HepG2 (cell line): ENCODE data around the gene ST3GAL2. TPM values are rescaled to one million over a fixed set of nuclear protein-coding genes. Genes with fewer than 3 reads are reported as not detected.

ENCODE experiments used
- ATAC-seq: fragments of 200-7000 bp; cut with Tn5 transposase; 3 replicates; pipeline ENCODE4 v1.9.1; 2020; ENCODE audit warnings: mild to moderate bottlenecking, moderate library complexity
- BruUV-seq: library from RNA; stranded (reverse); fragments of 400-500 nt; replicated peaks from 2 replicates; lab custom pipeline; 2021; lab: Mats Ljungman, UMichigan
- CTCF ChIA-PET: fragments of 300-600 bp; formaldehyde crosslinking; extraction: SDS; loops from one replicate; lab custom pipeline; 2021; ENCODE audit warnings: low total read pairs, inconsistent platforms, low intra/inter-chr PET ratio; lab: Yijun Ruan, JAX
- POLR2A ChIA-PET: fragments of 350-600 bp; sonication (Branson Sonifier 250); formaldehyde crosslinking; loops from one replicate; lab custom pipeline; 2020; ENCODE audit warnings: antibody characterized with exemption, inconsistent platforms; lab: Yijun Ruan, JAX
- DNase-seq: peaks from one replicate; pipeline ENCODE4 v3.0.0-alpha.2; 2015; ENCODE audit warnings: low spot score
- FAIRE-seq: peaks from 3 replicates; lab custom pipeline; 2011; peaks lifted over from hg19 to GRCh38; lab: Jason Lieb, UNC
- H2AFZ ChIP-seq: one replicate; pipeline ENCODE4 v1.6.1; 2011; ENCODE audit warnings: low read length, inconsistent platforms
- H3K27ac ChIP-seq: fragments of 300-600 bp; 3 replicates; pipeline ENCODE4 v1.8.0; 2011; ENCODE audit warnings: mixed run types, mild to moderate bottlenecking, mixed read lengths, low read length, inconsistent platforms; ENCODE audit not compliant: insufficient read depth; ENCODE audit errors: extremely low read length
- H3K27me3 ChIP-seq, 2 experiments: fragments of 200-600 bp in 1 of 2; 2 replicates in 1 of 2; 3 replicates in 1 of 2; pipeline versions ENCODE4 v1.6.0 to v1.8.0; 2011; ENCODE audit warnings: low read length in 2 of 2, mild to moderate bottlenecking in 2 of 2, moderate library complexity in 2 of 2, inconsistent platforms in 1 of 2; ENCODE audit not compliant: insufficient read depth in 2 of 2, control insufficient read depth in 1 of 2
- H3K36me3 ChIP-seq, 2 experiments: fragments of 200-600 bp in 1 of 2; replicated peaks in 1 of 2; 2 replicates in 1 of 2; 3 replicates in 1 of 2; pipeline versions ENCODE4 v1.5.1 to v1.8.0; 2011; ENCODE audit warnings: low read length in 2 of 2, inconsistent platforms in 1 of 2; ENCODE audit not compliant: insufficient read depth in 2 of 2, control insufficient read depth in 1 of 2
- H3K4me1 ChIP-seq: 2 replicates; pipeline ENCODE4 v1.5.1; 2012; ENCODE audit warnings: low read length, inconsistent platforms; ENCODE audit not compliant: insufficient read depth
- H3K4me2 ChIP-seq: 2 replicates; pipeline ENCODE4 v1.6.0; 2011; ENCODE audit warnings: low read depth, low read length, inconsistent platforms
- H3K4me3 ChIP-seq, 3 experiments: fragments of 200-600 bp in 1 of 3; sonication (generic), shearing (Covaris generic) in 1 of 3; replicated peaks in 1 of 3; 2 replicates each; pipeline ENCODE4 v1.5.1; 2011 to 2016; ENCODE audit warnings: low read length in 3 of 3, inconsistent platforms in 2 of 3, low read depth in 2 of 3, mild to moderate bottlenecking in 2 of 3, control low read depth in 1 of 3, mixed read lengths in 1 of 3; ENCODE audit not compliant: insufficient read depth in 1 of 3
- H3K79me2 ChIP-seq: one replicate; pipeline ENCODE4 v1.6.1; 2011; ENCODE audit warnings: low read length, inconsistent platforms; ENCODE audit not compliant: insufficient read depth
- H3K9ac ChIP-seq: 2 replicates; pipeline ENCODE4 v1.6.0; 2011; ENCODE audit warnings: mild to moderate bottlenecking, low read depth, low read length, inconsistent platforms; ENCODE audit not compliant: insufficient read depth
- H3K9me3 ChIP-seq: 2 replicates; pipeline ENCODE4 v1.5.1; 2012; ENCODE audit warnings: mild to moderate bottlenecking, low read length
- H4K20me1 ChIP-seq: 2 replicates; pipeline ENCODE4 v1.6.0; 2011; ENCODE audit warnings: inconsistent platforms, mild to moderate bottlenecking, low read length, moderate library complexity; ENCODE audit not compliant: insufficient read depth
- IRF2 ChIP-seq: IDR thresholded peaks from 2 replicates; pipeline ENCODE4 v1.6.1; 2018; ENCODE audit warnings: missing genetic modification reagents, missing compliant biosample characterization
- NR2F6 ChIP-seq, 2 experiments: IDR thresholded peaks; 2 replicates each; pipeline ENCODE4 v1.6.1; 2016; ENCODE audit warnings: antibody characterized with exemption in 1 of 2, mild to moderate bottlenecking in 1 of 2
- POLR2AphosphoS2 ChIP-seq: IDR thresholded peaks from 2 replicates; pipeline ENCODE4 v1.6.1; 2011; ENCODE audit warnings: low read depth, low read length, improper control_type of control experiment
- RARA ChIP-seq: IDR thresholded peaks from 2 replicates; pipeline ENCODE4 v1.6.1; 2016; ENCODE audit warnings: missing genetic modification reagents, missing compliant biosample characterization
- RBFOX2 ChIP-seq: fragments of 200-400 bp; formaldehyde crosslinking; IDR thresholded peaks from 2 replicates; pipeline ENCODE4 v1.6.1; 2017; ENCODE audit warnings: low read depth, mild to moderate bottlenecking, low read length
- RXRA ChIP-seq: sonication (generic); formaldehyde crosslinking; IDR thresholded peaks from 2 replicates; pipeline ENCODE4 v1.5.1; 2020; ENCODE audit warnings: missing genetic modification reagents
- ZNF264 ChIP-seq: sonication (generic); formaldehyde crosslinking; IDR thresholded peaks from 2 replicates; pipeline ENCODE4 v1.4.0; 2020; ENCODE audit warnings: missing genetic modification reagents
- ZNF556 ChIP-seq: sonication (generic); formaldehyde crosslinking; IDR thresholded peaks from 2 replicates; pipeline ENCODE4 v1.4.0; 2020; ENCODE audit warnings: mild to moderate bottlenecking, missing genetic modification reagents, borderline replicate concordance
- WGBS: methylation state at CpG from one replicate; pipeline ENCODE4 v1.1.6; 2017; ENCODE audit warnings: low lambda C conversion rate; 5-methylcytosine and 5-hydroxymethylcytosine counted together
- in situ Hi-C: cut with HindIII; loops from 2 replicates; pipeline ENCODE4 v1.10.0; 2017; ENCODE audit warnings: low pct_unique_long_range_greater_than_20kb; ENCODE audit not compliant: extremely low pct_ligation_motif_present
- intact Hi-C: fragments of 100-400 bp; cut with micrococcal nuclease; formaldehyde crosslinking; loops from one replicate; pipeline ENCODE4 v1.10.0; 2022; ENCODE audit not compliant: unreplicated experiment
- polyA plus RNA-seq, 8 experiments: library from polyadenylated mRNA; depleted of rRNA in 3 of 8; stranded (reverse) in 7 of 8; unstranded in 1 of 8; fragments of >200 nt; fragmentation: Illumina TruSeq in 4 of 8; extraction: Trizol in 4 of 8; gene quantifications; 2 replicates each; pipeline versions ENCODE4 v1.2.1 to v1.2.3, GENCODE V29; 2011 to 2016; ENCODE audit warnings: low read depth in 4 of 8, missing spikeins in 1 of 8, mixed read lengths in 1 of 8; ENCODE audit not compliant: insufficient read depth in 1 of 8
- total RNA-seq, 5 experiments: library from RNA; depleted of rRNA; stranded (reverse); fragments of >200 nt; fragmentation: Illumina TruSeq; extraction: Trizol; gene quantifications; 2 replicates each; pipeline ENCODE4 v1.2.3, GENCODE V29; 2016; ENCODE audit warnings: low read depth in 1 of 5
- TF ChIP-seq, protein P1 (sequence below), 2 experiments: sonication (generic) in 1 of 2; formaldehyde crosslinking in 1 of 2; IDR thresholded peaks; 2 replicates each; pipeline versions ENCODE4 v1.6.1 to v1.9.0; 2014 to 2022; ENCODE audit warnings: antibody characterized with exemption in 1 of 2, borderline replicate concordance in 1 of 2, inconsistent platforms in 1 of 2, low read depth in 1 of 2, missing genetic modification reagents in 1 of 2
- TF ChIP-seq, protein P2 (sequence below): sonication (generic); formaldehyde crosslinking; IDR thresholded peaks from 2 replicates; pipeline ENCODE4 v1.5.0; 2020; ENCODE audit warnings: missing genetic modification reagents, mild to moderate bottlenecking, borderline replicate concordance
- TF ChIP-seq, protein P3 (sequence below): sonication (generic); formaldehyde crosslinking; IDR thresholded peaks from 2 replicates; pipeline ENCODE4 v1.5.0; 2020; ENCODE audit warnings: mild to moderate bottlenecking, missing genetic modification reagents
- TF ChIP-seq, protein P4 (sequence below): sonication (generic); formaldehyde crosslinking; IDR thresholded peaks from 2 replicates; pipeline ENCODE4 v1.4.0; 2020; ENCODE audit warnings: missing genetic modification reagents

Gene ST3GAL2
- total and polyA plus RNA-seq, 2 of the 13 experiments (the other 11 are each of a cell fraction or from before 2014, with no cell fraction given) = 16.3 to 24.9 TPM

DNA sequence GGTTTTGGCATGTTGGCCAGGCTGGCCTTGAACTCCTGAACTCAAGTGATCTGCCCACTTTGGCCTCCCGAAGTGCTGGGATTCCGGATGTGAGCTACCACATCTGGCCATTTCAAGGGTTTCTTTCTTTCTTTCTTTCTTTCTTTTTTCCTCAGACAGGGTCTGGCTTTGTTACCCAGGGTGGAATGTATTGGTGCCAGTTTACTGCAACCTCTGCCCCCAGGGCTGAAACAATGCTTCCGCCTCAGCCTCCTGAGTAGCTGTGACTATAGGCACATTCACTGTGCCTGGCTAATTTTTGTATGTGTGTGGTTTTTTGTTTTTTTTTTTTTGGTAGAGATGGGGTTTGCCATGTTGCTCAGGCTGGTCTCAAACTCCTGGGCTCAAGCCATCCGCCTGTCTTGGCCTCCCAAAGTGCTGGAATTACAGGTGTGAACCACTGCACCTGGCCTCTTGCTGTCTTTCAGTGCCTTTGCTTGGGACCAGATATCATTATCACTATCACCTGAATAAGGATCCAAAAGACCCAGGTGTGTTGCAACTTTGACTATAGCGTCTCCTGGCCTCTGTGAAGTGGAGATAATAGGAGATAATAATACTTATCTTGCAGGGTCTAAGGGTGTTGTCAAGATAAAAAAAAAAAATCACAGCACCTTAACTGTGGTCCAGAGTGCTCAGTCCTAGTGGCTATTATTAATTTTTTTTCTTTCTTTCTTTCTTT, 18.7 kb upstream of the ST3GAL2 start:
- DNase-seq = no peak
- Histone ChIP-seq H3K4me2 (no peak overlapping the region; the same call in 1 of the 2 replicates), H3K9me3 (no peaks in the 10 kb centered on the region), H3K4me1 (peaks cover 45% of the 10 kb centered on the region), H3K79me2 (no peaks in the 10 kb centered on the region), H3K9ac (no peak overlapping the region), H3K27ac (peak overlapping the region; percentile 33), H3K27me3 (no peaks in the 10 kb centered on the region; a peak in 1 of 5 replicates), H4K20me1 (no peaks in the 10 kb centered on the region), H3K36me3 (no peaks in the 10 kb centered on the region), H3K4me3 (no peak overlapping the region), H2AFZ (no peak overlapping the region)
- CTCF ChIA-PET = no interaction called here
- intact Hi-C loops = no loop called here
- POLR2A ChIA-PET = interaction anchor here (0.7 to 1.0 kb wide), 2 partner anchors 13 to 76 kb away, joined by 3 read pairs; no protein-coding TSS in a partner anchor
- no TSS peak for BruUV-seq
- WGBS = 70% methylated on average over 5 of the region's 5 CpGs
- in situ Hi-C loops = no loop called here
- ATAC-seq = no peak
- FAIRE-seq = no peak
- TF ChIP-seq, protein P1, sequence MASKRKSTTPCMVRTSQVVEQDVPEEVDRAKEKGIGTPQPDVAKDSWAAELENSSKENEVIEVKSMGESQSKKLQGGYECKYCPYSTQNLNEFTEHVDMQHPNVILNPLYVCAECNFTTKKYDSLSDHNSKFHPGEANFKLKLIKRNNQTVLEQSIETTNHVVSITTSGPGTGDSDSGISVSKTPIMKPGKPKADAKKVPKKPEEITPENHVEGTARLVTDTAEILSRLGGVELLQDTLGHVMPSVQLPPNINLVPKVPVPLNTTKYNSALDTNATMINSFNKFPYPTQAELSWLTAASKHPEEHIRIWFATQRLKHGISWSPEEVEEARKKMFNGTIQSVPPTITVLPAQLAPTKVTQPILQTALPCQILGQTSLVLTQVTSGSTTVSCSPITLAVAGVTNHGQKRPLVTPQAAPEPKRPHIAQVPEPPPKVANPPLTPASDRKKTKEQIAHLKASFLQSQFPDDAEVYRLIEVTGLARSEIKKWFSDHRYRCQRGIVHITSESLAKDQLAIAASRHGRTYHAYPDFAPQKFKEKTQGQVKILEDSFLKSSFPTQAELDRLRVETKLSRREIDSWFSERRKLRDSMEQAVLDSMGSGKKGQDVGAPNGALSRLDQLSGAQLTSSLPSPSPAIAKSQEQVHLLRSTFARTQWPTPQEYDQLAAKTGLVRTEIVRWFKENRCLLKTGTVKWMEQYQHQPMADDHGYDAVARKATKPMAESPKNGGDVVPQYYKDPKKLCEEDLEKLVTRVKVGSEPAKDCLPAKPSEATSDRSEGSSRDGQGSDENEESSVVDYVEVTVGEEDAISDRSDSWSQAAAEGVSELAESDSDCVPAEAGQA (IDR thresholded peaks at IDR 0.05; ENCODE audit: low read depth) = no peak
- TF ChIP-seq, protein P1 (CRISPR knock-in tag; IDR thresholded peaks at IDR 0.05; ENCODE audit: borderline replicate concordance) = no peak
- TF ChIP-seq, protein P2, sequence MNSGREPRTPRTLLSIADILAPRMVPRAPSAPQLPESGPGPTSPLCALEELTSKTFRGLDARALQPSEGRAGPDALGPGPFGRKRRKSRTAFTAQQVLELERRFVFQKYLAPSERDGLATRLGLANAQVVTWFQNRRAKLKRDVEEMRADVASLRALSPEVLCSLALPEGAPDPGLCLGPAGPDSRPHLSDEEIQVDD (CRISPR knock-in tag) = no peak
- no peak for TF ChIP-seq ZNF264 (CRISPR knock-in tag)
- TF ChIP-seq RXRA = 0 out of 2 replicates have a peak, but pooled peaks have one; percentile 13
- TF ChIP-seq NR2F6 (IDR thresholded peaks at IDR 0.05) = no peak
- TF ChIP-seq NR2F6 (CRISPR knock-in tag; IDR thresholded peaks at IDR 0.05) = 0 out of 2 replicates have a peak, but pooled peaks have one; percentile 8
- TF ChIP-seq, protein P3, sequence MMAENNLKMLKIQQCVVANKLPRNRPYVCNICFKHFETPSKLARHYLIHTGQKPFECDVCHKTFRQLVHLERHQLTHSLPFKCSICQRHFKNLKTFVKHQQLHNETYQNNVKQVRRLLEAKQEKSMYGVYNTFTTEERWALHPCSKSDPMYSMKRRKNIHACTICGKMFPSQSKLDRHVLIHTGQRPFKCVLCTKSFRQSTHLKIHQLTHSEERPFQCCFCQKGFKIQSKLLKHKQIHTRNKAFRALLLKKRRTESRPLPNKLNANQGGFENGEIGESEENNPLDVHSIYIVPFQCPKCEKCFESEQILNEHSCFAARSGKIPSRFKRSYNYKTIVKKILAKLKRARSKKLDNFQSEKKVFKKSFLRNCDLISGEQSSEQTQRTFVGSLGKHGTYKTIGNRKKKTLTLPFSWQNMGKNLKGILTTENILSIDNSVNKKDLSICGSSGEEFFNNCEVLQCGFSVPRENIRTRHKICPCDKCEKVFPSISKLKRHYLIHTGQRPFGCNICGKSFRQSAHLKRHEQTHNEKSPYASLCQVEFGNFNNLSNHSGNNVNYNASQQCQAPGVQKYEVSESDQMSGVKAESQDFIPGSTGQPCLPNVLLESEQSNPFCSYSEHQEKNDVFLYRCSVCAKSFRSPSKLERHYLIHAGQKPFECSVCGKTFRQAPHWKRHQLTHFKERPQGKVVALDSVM (CRISPR knock-in tag) = no peak
- peak; percentile 63 for TF ChIP-seq RARA (CRISPR knock-in tag)
- no peak for TF ChIP-seq IRF2 (CRISPR knock-in tag)
- TF ChIP-seq, protein P4, sequence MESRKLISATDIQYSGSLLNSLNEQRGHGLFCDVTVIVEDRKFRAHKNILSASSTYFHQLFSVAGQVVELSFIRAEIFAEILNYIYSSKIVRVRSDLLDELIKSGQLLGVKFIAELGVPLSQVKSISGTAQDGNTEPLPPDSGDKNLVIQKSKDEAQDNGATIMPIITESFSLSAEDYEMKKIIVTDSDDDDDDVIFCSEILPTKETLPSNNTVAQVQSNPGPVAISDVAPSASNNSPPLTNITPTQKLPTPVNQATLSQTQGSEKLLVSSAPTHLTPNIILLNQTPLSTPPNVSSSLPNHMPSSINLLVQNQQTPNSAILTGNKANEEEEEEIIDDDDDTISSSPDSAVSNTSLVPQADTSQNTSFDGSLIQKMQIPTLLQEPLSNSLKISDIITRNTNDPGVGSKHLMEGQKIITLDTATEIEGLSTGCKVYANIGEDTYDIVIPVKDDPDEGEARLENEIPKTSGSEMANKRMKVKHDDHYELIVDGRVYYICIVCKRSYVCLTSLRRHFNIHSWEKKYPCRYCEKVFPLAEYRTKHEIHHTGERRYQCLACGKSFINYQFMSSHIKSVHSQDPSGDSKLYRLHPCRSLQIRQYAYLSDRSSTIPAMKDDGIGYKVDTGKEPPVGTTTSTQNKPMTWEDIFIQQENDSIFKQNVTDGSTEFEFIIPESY (CRISPR knock-in tag) = no peak
- no peak for TF ChIP-seq POLR2AphosphoS2
- TF ChIP-seq ZNF556 = no peak
- TF ChIP-seq RBFOX2 = no peak
